T-cell (primary cell): ENCODE data around the gene SHROOM3. TPM values are rescaled to one million over a fixed set of nuclear protein-coding genes. Genes with fewer than 3 reads are reported as not detected.

Experiments
- ATAC-seq, 4 experiments: fragments of 200-7000 bp in 3 of 4; fragments of 150-1000 bp in 1 of 4; cut with Tn5 transposase; replicated peaks in 1 of 4; 1 replicate in 3 of 4; 2 replicates in 1 of 4; pipeline ENCODE4 v1.10.0; 2021; ENCODE audit warnings: moderate library complexity in 3 of 4, mild to moderate bottlenecking in 2 of 4, moderate number of reproducible peaks in 1 of 4
- CTCF ChIA-PET, 2 donors: fragments of 300-600 bp; sonication (Branson Sonifier 250); formaldehyde crosslinking; loops; one replicate each; lab custom pipeline; 2022; ENCODE audit warnings: antibody characterized with exemption in 2 of 2; lab: Charles Lee
- POLR2A ChIA-PET, 2 donors: fragments of 300-600 bp; sonication (Branson Sonifier 250); formaldehyde crosslinking; loops; one replicate each; lab custom pipeline; 2022; ENCODE audit warnings: antibody characterized with exemption in 2 of 2; lab: Charles Lee
- DNase-seq, 35 experiments: peaks; one replicate each; pipeline versions ENCODE4 v3.0.0 to v3.0.0-alpha.2; 2013 to 2023
- H3K27ac ChIP-seq: one replicate; pipeline ENCODE4 v1.5.1; 2013; ENCODE audit warnings: low read length
- H3K27me3 ChIP-seq, 2 experiments: replicated peaks in 1 of 2; 1 replicate in 1 of 2; 2 replicates in 1 of 2; pipeline versions ENCODE4 v1.6.1 to v1.7.0; 2013; ENCODE audit warnings: low read length in 1 of 2, mixed read lengths in 1 of 2; ENCODE audit not compliant: control insufficient read depth in 2 of 2, insufficient read depth in 2 of 2; ENCODE audit errors: extremely low read depth in 1 of 2
- H3K36me3 ChIP-seq, 2 donors: 1 replicate in 1 of 2; 2 replicates in 1 of 2; pipeline versions ENCODE4 v1.6.1 to v1.7.0; 2013; ENCODE audit warnings: low read length in 1 of 2; ENCODE audit not compliant: control insufficient read depth in 2 of 2, insufficient read depth in 1 of 2; ENCODE audit errors: extremely low read depth in 1 of 2
- H3K4me1 ChIP-seq, 2 experiments: 1 replicate in 1 of 2; 2 replicates in 1 of 2; pipeline versions ENCODE4 v1.6.1 to v1.7.0; 2013; ENCODE audit warnings: low read length in 2 of 2, mixed read lengths in 1 of 2; ENCODE audit not compliant: insufficient read depth in 2 of 2, control insufficient read depth in 1 of 2; ENCODE audit errors: extremely low read depth in 1 of 2
- H3K4me3 ChIP-seq, 2 donors: 1 replicate in 1 of 2; 2 replicates in 1 of 2; pipeline versions ENCODE4 v1.5.1 to v1.7.0; 2013; ENCODE audit warnings: mild to moderate bottlenecking in 2 of 2, low read length in 1 of 2, moderate library complexity in 1 of 2; ENCODE audit not compliant: control insufficient read depth in 1 of 2; ENCODE audit errors: extremely low read depth in 1 of 2
- H3K9me3 ChIP-seq: 2 replicates; pipeline ENCODE4 v1.7.0; 2013
- H3K27ac Mint-ChIP-seq, 2 donors: one replicate each; pipeline ENCODE4 v1.8.0; 2020 to 2021; ENCODE audit warnings: mild to moderate bottlenecking in 2 of 2, mixed read lengths in 2 of 2
- H3K27me3 Mint-ChIP-seq, 2 donors: one replicate each; pipeline ENCODE4 v1.8.0; 2021 to 2022; ENCODE audit warnings: mixed read lengths in 2 of 2
- H3K36me3 Mint-ChIP-seq: one replicate; pipeline ENCODE4 v1.8.0; 2021; ENCODE audit warnings: mixed read lengths
- H3K4me1 Mint-ChIP-seq, 3 donors: one replicate each; pipeline ENCODE4 v1.8.0; 2020 to 2022; ENCODE audit warnings: mixed read lengths in 3 of 3, mild to moderate bottlenecking in 1 of 3
- H3K4me3 Mint-ChIP-seq, 3 donors: one replicate each; pipeline ENCODE4 v1.8.0; 2020 to 2022; ENCODE audit warnings: mild to moderate bottlenecking in 3 of 3, mixed read lengths in 3 of 3, moderate library complexity in 3 of 3
- H3K9me3 Mint-ChIP-seq, 3 donors: one replicate each; pipeline ENCODE4 v1.8.0; 2020 to 2022; ENCODE audit warnings: mixed read lengths in 3 of 3
- WGBS: methylation state at CpG from one replicate; pipeline ENCODE4 v1.1.5; 2013; ENCODE audit warnings: missing lambda C conversion rate; ENCODE audit not compliant: insufficient coverage; 5-methylcytosine and 5-hydroxymethylcytosine counted together
- total RNA-seq, 35 experiments: library from RNA in 6 of 35; stranded (reverse) in 6 of 35; fragments of 120-200 nt in 1 of 35; gene quantifications; one replicate each; pipeline versions ENCODE4 v1.2.1 to v1.2.4 and lab custom pipeline; 2013 to 2026

Gene SHROOM3
- total RNA-seq, 5 donors from 2014 or later (not counting 1 experiment from before 2014, with no cell fraction given): 0.22 to 1.1 (median 0.33) TPM; not detected in 2

GRCh38 chr4:76443376-76443775, 8.3 kb downstream of the SHROOM3 start:
- Mint-ChIP-seq H3K27me3 (peaks cover 8 to 17% of the 10 kb centered on the region in 2 donors), H3K4me1 (no peaks in the 10 kb centered on the region), H3K4me3 (no peak overlapping the region), H3K27ac (no peak overlapping the region), H3K9me3 (no peaks in the 10 kb centered on the region), H3K36me3 (no peaks in the 10 kb centered on the region)
- no peak overlapping the region for H3K4me3 ChIP-seq
- H3K27me3 ChIP-seq: peaks cover 0 to 6% of the 10 kb centered on the region in 2 experiments
- WGBS: no CpG with 5 or more reads among the region's 1 CpG
- DNase-seq (no peak), ATAC-seq (no peak)
- H3K36me3 ChIP-seq: no peaks in the 10 kb centered on the region
- no peaks in the 10 kb centered on the region for H3K9me3 ChIP-seq
- no peak overlapping the region for H3K27ac ChIP-seq
- no peaks in the 10 kb centered on the region for H3K4me1 ChIP-seq
- ChIA-PET CTCF (interaction anchor here in 1 of 2 donors (0.8 kb wide), 1 partner anchor 832 kb away, joined by 3 read pairs; no protein-coding TSS in a partner anchor), POLR2A (no interaction called here)

- H3K27me3 Mint-ChIP-seq: peaks cover 9 to 12% of the 10 kb centered on the region in 2 donors
- POLR2A ChIA-PET: no interaction called here
These were observed 10.9 kb downstream of the SHROOM3 start for GRCh38 chr4:76445911-76446310.

GRCh38 chr4:76447393-76447851, 12.4 kb downstream of the SHROOM3 start:
- H3K9me3 ChIP-seq: no peaks in the 10 kb centered on the region
- no peak overlapping the region for H3K27ac Mint-ChIP-seq
- ChIA-PET POLR2A (no interaction called here), CTCF (no interaction called here)
- H3K36me3 ChIP-seq: no peaks in the 10 kb centered on the region
- no peak overlapping the region for H3K4me3 Mint-ChIP-seq
- peaks cover 0 to 3% of the 10 kb centered on the region in 2 experiments for H3K27me3 ChIP-seq
- WGBS: no CpG with 5 or more reads among the region's 1 CpG
- ATAC-seq (no peak), DNase-seq (no peak)
- H3K27me3 Mint-ChIP-seq: peaks cover 9% of the 10 kb centered on the region in 2 donors
- H3K9me3 Mint-ChIP-seq: no peaks in the 10 kb centered on the region
- H3K4me1 ChIP-seq: no peaks in the 10 kb centered on the region
- H3K36me3 Mint-ChIP-seq: no peaks in the 10 kb centered on the region
- H3K27ac ChIP-seq: no peak overlapping the region
- H3K4me3 ChIP-seq: no peak overlapping the region
- H3K4me1 Mint-ChIP-seq: no peaks in the 10 kb centered on the region

More at GRCh38 chr4:76445911-76446310, 10.9 kb downstream of the SHROOM3 start:
- Mint-ChIP-seq H3K36me3 (no peaks in the 10 kb centered on the region), H3K4me1 (no peaks in the 10 kb centered on the region), H3K27ac (no peak overlapping the region), H3K4me3 (no peak overlapping the region), H3K9me3 (no peaks in the 10 kb centered on the region)
- ATAC-seq (no peak), DNase-seq (no peak)
- H3K27ac ChIP-seq: no peak overlapping the region
- no peaks in the 10 kb centered on the region for H3K9me3 ChIP-seq
- H3K4me3 ChIP-seq: no peak overlapping the region
- CTCF ChIA-PET: no interaction called here
- peaks cover 0 to 3% of the 10 kb centered on the region in 2 experiments for H3K27me3 ChIP-seq
- H3K4me1 ChIP-seq: no peaks in the 10 kb centered on the region
- no peaks in the 10 kb centered on the region for H3K36me3 ChIP-seq
- no CpG with 5 or more reads among the region's 2 CpGs for WGBS

GRCh38 chr4:76448211-76448610, 13.2 kb downstream of the SHROOM3 start:
- Histone ChIP-seq H3K27ac (no peak overlapping the region), H3K4me3 (no peak overlapping the region), H3K9me3 (no peaks in the 10 kb centered on the region), H3K4me1 (no peaks in the 10 kb centered on the region), H3K36me3 (no peaks in the 10 kb centered on the region), H3K27me3 (peaks cover 0 to 3% of the 10 kb centered on the region in 2 experiments)
- Mint-ChIP-seq H3K4me1 (no peaks in the 10 kb centered on the region), H3K27me3 (peaks cover 9% of the 10 kb centered on the region in 2 donors), H3K36me3 (no peaks in the 10 kb centered on the region), H3K27ac (no peak overlapping the region), H3K4me3 (no peak overlapping the region), H3K9me3 (no peaks in the 10 kb centered on the region)
- ATAC-seq (no peak), DNase-seq (no peak)
- ChIA-PET CTCF (interaction anchor here in 1 of 2 donors (0.5 kb wide), 1 partner anchor 18 kb away, joined by 3 read pairs; no protein-coding TSS in a partner anchor), POLR2A (no interaction called here)
- 64% methylated on average over 2 of the region's 3 CpGs for WGBS

GRCh38 chr4:76449362-76449767, 14.3 kb downstream of the SHROOM3 start:
- Histone ChIP-seq H3K27me3 (peaks cover 0 to 3% of the 10 kb centered on the region in 2 experiments), H3K27ac (no peak overlapping the region), H3K9me3 (no peaks in the 10 kb centered on the region), H3K4me1 (no peaks in the 10 kb centered on the region), H3K4me3 (no peak overlapping the region), H3K36me3 (no peaks in the 10 kb centered on the region)
- Mint-ChIP-seq H3K4me1 (no peaks in the 10 kb centered on the region), H3K9me3 (no peaks in the 10 kb centered on the region), H3K4me3 (no peak overlapping the region), H3K27me3 (peaks cover 6 to 16% of the 10 kb centered on the region in 2 donors), H3K27ac (no peak overlapping the region), H3K36me3 (no peaks in the 10 kb centered on the region)
- ChIA-PET CTCF (no interaction called here), POLR2A (no interaction called here)
- ATAC-seq (no peak), DNase-seq (no peak)
- WGBS: 50% methylated on average over 1 of the region's 3 CpGs

GRCh38 chr4:76449833-76450232, 14.8 kb downstream of the SHROOM3 start:
- H3K9me3 ChIP-seq: no peaks in the 10 kb centered on the region
- H3K4me3 ChIP-seq: no peak overlapping the region
- ChIA-PET POLR2A (no interaction called here), CTCF (no interaction called here)
- DNase-seq (no peak), ATAC-seq (no peak)
- Mint-ChIP-seq H3K4me1 (no peaks in the 10 kb centered on the region), H3K9me3 (no peaks in the 10 kb centered on the region), H3K27ac (no peak overlapping the region), H3K27me3 (peaks cover 6 to 18% of the 10 kb centered on the region in 2 donors), H3K36me3 (no peaks in the 10 kb centered on the region), H3K4me3 (no peak overlapping the region)
- no peak overlapping the region for H3K27ac ChIP-seq
- peaks cover 0 to 3% of the 10 kb centered on the region in 2 experiments for H3K27me3 ChIP-seq
- no peaks in the 10 kb centered on the region for H3K36me3 ChIP-seq
- WGBS: no CpG with 5 or more reads among the region's 2 CpGs
- H3K4me1 ChIP-seq: no peaks in the 10 kb centered on the region
